Activated B cell treated with CpG ODN at 0.5 μM for 24 hours (primary cell): ENCODE data around the gene IFNAR1. TPM values are rescaled to one million over a fixed set of nuclear protein-coding genes. Genes with fewer than 3 reads are reported as not detected.

Experiments
- ATAC-seq: fragments of 200-7000 bp; cut with Tn5 transposase; one replicate; pipeline ENCODE4 v1.10.0; 2021; ENCODE audit warnings: low read depth, mild to moderate bottlenecking, moderate library complexity
- CTCF ChIA-PET: fragments of 350-600 bp; sonication (Branson Sonifier 250); formaldehyde crosslinking; loops from one replicate; lab custom pipeline; 2021; ENCODE audit warnings: antibody characterized with exemption; lab: Charles Lee
- POLR2A ChIA-PET: fragments of 350-600 bp; sonication (Branson Sonifier 250); formaldehyde crosslinking; loops from one replicate; lab custom pipeline; 2021; ENCODE audit warnings: antibody characterized with exemption; lab: Charles Lee
- DNase-seq: peaks from one replicate; pipeline ENCODE4 v3.0.0; 2022
- H3K27ac Mint-ChIP-seq: one replicate; pipeline ENCODE4 v1.8.0; 2020; ENCODE audit warnings: mixed read lengths
- H3K27me3 Mint-ChIP-seq: one replicate; pipeline ENCODE4 v1.8.0; 2021; ENCODE audit warnings: mixed read lengths
- H3K36me3 Mint-ChIP-seq: one replicate; pipeline ENCODE4 v1.8.0; 2021; ENCODE audit warnings: low read depth, mixed read lengths
- H3K4me1 Mint-ChIP-seq: one replicate; pipeline ENCODE4 v1.8.0; 2021; ENCODE audit warnings: mixed read lengths
- H3K4me3 Mint-ChIP-seq: one replicate; pipeline ENCODE4 v1.8.0; 2020; ENCODE audit warnings: mild to moderate bottlenecking, mixed read lengths
- H3K9me3 Mint-ChIP-seq: one replicate; pipeline ENCODE4 v1.8.0; 2020; ENCODE audit warnings: mixed read lengths
- intact Hi-C: fragments of 100-400 bp; cut with micrococcal nuclease; formaldehyde crosslinking; loops from one replicate; pipeline ENCODE4 v1.15.1; 2024
- total RNA-seq: library from RNA; stranded (reverse); gene quantifications from 2 replicates; pipeline ENCODE4 v1.2.3, GENCODE V29; 2022
- TF ChIP-seq, protein P1 (sequence below): fragments of 200-600 bp; IDR thresholded peaks from one replicate; pipeline ENCODE4 v1.8.0; 2022; ENCODE audit warnings: antibody characterized with exemption, mild to moderate bottlenecking

IFNAR1 gene
- total RNA-seq, 1 donor from 2014 or later, result 34.5 TPM

- no peak overlapping the region for H3K4me3 Mint-ChIP-seq
- POLR2A ChIA-PET, result interaction anchor here (0.7 to 1.2 kb wide), 3 partner anchors 18 to 85 kb away, joined by 4 to 5 read pairs (median 5); partner anchors contain the start of gene TMEM50B
These were observed 69.5 kb downstream of the IFNAR1 start for GRCh38 chr21:33394260-33394659.

GRCh38 chr21:33395891-33396331 lies 71.1 kb downstream of the IFNAR1 start:
- no peaks in the 10 kb centered on the region for H3K9me3 Mint-ChIP-seq
- H3K27ac Mint-ChIP-seq, result no peak overlapping the region
- POLR2A ChIA-PET, result interaction anchor here (1.0 to 2.0 kb wide), 3 partner anchors 10 to 34 kb away, joined by 3 to 7 read pairs (median 5); no protein-coding TSS in a partner anchor
- DNase-seq (no peak), ATAC-seq (peak; percentile 22)
- H3K36me3 Mint-ChIP-seq, result no peaks in the 10 kb centered on the region
- peaks cover 60% of the 10 kb centered on the region for H3K4me1 Mint-ChIP-seq
- no peaks in the 10 kb centered on the region for H3K27me3 Mint-ChIP-seq
- CTCF ChIA-PET, result interaction anchor here (0.8 to 3.1 kb wide), 3 partner anchors 11 to 46 kb away, joined by 3 to 13 read pairs (median 3); no protein-coding TSS in a partner anchor
- TF ChIP-seq, protein P1, sequence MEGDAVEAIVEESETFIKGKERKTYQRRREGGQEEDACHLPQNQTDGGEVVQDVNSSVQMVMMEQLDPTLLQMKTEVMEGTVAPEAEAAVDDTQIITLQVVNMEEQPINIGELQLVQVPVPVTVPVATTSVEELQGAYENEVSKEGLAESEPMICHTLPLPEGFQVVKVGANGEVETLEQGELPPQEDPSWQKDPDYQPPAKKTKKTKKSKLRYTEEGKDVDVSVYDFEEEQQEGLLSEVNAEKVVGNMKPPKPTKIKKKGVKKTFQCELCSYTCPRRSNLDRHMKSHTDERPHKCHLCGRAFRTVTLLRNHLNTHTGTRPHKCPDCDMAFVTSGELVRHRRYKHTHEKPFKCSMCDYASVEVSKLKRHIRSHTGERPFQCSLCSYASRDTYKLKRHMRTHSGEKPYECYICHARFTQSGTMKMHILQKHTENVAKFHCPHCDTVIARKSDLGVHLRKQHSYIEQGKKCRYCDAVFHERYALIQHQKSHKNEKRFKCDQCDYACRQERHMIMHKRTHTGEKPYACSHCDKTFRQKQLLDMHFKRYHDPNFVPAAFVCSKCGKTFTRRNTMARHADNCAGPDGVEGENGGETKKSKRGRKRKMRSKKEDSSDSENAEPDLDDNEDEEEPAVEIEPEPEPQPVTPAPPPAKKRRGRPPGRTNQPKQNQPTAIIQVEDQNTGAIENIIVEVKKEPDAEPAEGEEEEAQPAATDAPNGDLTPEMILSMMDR, result no peak
- intact Hi-C loops, result no loop called here
- H3K4me3 Mint-ChIP-seq, result no peak overlapping the region

More at GRCh38 chr21:33394260-33394659, 69.5 kb downstream of the IFNAR1 start:
- Mint-ChIP-seq H3K9me3 (no peaks in the 10 kb centered on the region), H3K27ac (no peak overlapping the region), H3K4me1 (peaks cover 55% of the 10 kb centered on the region), H3K36me3 (no peaks in the 10 kb centered on the region), H3K27me3 (no peaks in the 10 kb centered on the region)
- intact Hi-C loops, result no loop called here
- TF ChIP-seq, protein P1, result no peak
- CTCF ChIA-PET, result no interaction called here
- DNase-seq (no peak), ATAC-seq (peak; percentile 18)

DNA sequence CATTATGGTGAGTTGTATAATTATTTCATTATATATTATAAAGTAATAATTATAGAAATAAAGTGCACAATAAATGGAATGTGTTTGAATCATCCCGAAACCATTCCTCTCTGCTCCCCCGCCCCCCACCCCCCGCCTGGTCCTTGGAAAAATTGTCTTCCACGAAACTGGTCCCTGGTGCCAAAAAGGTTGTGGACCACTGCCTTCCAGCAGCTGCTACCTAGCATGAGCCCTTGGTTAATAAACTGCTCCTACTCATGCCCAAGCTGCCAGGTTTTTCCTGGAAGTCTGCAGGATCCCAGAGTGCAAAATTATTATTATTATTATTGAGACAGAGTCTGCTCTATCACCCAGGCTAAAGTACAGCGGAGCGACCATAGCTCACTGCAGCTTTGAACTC lies 71.7 kb downstream of the IFNAR1 start:
- intact Hi-C loops, result no loop called here
- Mint-ChIP-seq H3K27me3 (no peaks in the 10 kb centered on the region), H3K9me3 (no peaks in the 10 kb centered on the region), H3K4me1 (peaks cover 64% of the 10 kb centered on the region), H3K4me3 (no peak overlapping the region), H3K36me3 (no peaks in the 10 kb centered on the region), H3K27ac (no peak overlapping the region)
- no peak for ATAC-seq
- TF ChIP-seq, protein P1, result no peak
- no peak for DNase-seq
- CTCF ChIA-PET, result interaction anchor here (0.7 to 3.1 kb wide), 4 partner anchors 11 to 1469 kb away, joined by 3 to 13 read pairs (median 3); no protein-coding TSS in a partner anchor
- POLR2A ChIA-PET, result interaction anchor here (0.8 to 2.0 kb wide), 3 partner anchors 10 to 35 kb away, joined by 5 to 7 read pairs (median 7); no protein-coding TSS in a partner anchor

- no peak for ATAC-seq
- TF ChIP-seq, protein P1, result no peak
- ChIA-PET CTCF (interaction anchor here (0.7 to 3.1 kb wide), 3 partner anchors 12 to 1468 kb away, joined by 3 to 13 read pairs (median 3); no protein-coding TSS in a partner anchor), POLR2A (interaction anchor here (0.8 to 2.0 kb wide), 3 partner anchors 10 to 36 kb away, joined by 5 to 7 read pairs (median 7); no protein-coding TSS in a partner anchor)
- Mint-ChIP-seq H3K27ac (no peak overlapping the region), H3K4me3 (no peak overlapping the region), H3K9me3 (no peaks in the 10 kb centered on the region), H3K36me3 (no peaks in the 10 kb centered on the region), H3K27me3 (no peaks in the 10 kb centered on the region), H3K4me1 (peaks cover 68% of the 10 kb centered on the region)
- no peak for DNase-seq
- intact Hi-C loops, result no loop called here
These were observed 72.2 kb downstream of the IFNAR1 start for GRCh38 chr21:33396951-33397350.

DNA sequence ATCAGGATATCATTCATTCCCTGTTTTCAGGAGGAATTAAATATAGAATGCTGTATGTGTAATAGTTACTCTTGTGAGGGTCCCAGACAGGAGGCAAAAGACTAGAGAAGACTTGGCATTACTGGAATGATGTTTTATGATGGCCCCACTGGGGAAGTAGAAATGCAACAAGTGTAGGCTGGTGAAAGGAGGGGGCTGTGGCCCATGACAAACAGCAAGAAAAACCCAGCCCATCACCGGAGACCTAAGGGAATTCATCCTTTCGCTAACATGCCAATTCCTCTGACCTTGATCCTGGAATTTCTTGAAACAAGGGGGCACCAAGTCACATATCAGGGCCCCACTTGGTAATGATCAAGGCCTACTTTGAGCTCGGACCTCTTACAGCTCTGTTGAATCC lies 72.9 kb downstream of the IFNAR1 start:
- Mint-ChIP-seq H3K36me3 (no peaks in the 10 kb centered on the region), H3K27me3 (no peaks in the 10 kb centered on the region), H3K27ac (no peak overlapping the region), H3K4me3 (no peak overlapping the region), H3K4me1 (peaks cover 72% of the 10 kb centered on the region), H3K9me3 (no peaks in the 10 kb centered on the region)
- ChIA-PET POLR2A (no interaction called here), CTCF (interaction anchor here (3.1 kb wide), 1 partner anchor 37 kb away, joined by 13 read pairs; no protein-coding TSS in a partner anchor)
- DNase-seq (no peak), ATAC-seq (no peak)
- intact Hi-C loops, result no loop called here
- TF ChIP-seq, protein P1, result no peak
